ENCODE measurements around the gene IL3RA. TPM values are rescaled to one million over a fixed set of nuclear protein-coding genes. Genes with fewer than 3 reads are reported as not detected.
"Not testable (repeated sequence)": the region's sequence is repeated elsewhere in the genome, so short reads cannot be mapped to it uniquely, and the experiment has no call there.

IL3RA gene
- total RNA-seq, 1 donor from 2014 or later, result 6.9 TPM

DNA sequence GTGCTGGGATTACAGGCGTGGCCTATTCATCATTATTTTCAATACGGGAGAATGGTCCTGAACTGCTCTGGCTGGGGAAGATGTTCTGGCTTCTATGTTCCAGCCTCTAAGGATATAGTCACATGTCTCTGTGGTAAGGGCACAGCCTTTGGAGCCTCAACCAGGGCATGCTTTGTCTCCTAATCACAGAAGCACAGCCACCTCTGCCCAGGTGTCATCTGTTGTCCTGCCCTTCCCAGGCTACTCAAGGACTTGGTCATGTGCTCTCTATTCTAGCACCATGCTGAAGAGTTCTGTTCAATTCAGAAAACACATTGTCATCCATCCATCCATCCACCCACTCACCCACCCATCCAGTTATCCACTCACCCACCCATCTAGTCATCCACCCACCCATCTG lies 86.6 kb downstream of the IL3RA start:
- no peak overlapping the region for H3K4me3 ChIP-seq
- TF ChIP-seq, protein P1, sequence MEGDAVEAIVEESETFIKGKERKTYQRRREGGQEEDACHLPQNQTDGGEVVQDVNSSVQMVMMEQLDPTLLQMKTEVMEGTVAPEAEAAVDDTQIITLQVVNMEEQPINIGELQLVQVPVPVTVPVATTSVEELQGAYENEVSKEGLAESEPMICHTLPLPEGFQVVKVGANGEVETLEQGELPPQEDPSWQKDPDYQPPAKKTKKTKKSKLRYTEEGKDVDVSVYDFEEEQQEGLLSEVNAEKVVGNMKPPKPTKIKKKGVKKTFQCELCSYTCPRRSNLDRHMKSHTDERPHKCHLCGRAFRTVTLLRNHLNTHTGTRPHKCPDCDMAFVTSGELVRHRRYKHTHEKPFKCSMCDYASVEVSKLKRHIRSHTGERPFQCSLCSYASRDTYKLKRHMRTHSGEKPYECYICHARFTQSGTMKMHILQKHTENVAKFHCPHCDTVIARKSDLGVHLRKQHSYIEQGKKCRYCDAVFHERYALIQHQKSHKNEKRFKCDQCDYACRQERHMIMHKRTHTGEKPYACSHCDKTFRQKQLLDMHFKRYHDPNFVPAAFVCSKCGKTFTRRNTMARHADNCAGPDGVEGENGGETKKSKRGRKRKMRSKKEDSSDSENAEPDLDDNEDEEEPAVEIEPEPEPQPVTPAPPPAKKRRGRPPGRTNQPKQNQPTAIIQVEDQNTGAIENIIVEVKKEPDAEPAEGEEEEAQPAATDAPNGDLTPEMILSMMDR (IDR thresholded peaks at IDR 0.05; ENCODE audit: borderline replicate concordance), result no peak
- intact Hi-C loops (cut with micrococcal nuclease), result no loop called here
- no peaks in the 10 kb centered on the region for H3K4me1 ChIP-seq
- peaks cover 22% of the 10 kb centered on the region for H3K9me3 ChIP-seq (replicated peaks)
- DNase-seq, result no peak
- no peaks in the 10 kb centered on the region for H3K27me3 ChIP-seq (ENCODE audit: low read depth)
- no peak overlapping the region for H3K27ac ChIP-seq (replicated peaks)
- H3K36me3 ChIP-seq, result peaks cover 73% of the 10 kb centered on the region

DNA sequence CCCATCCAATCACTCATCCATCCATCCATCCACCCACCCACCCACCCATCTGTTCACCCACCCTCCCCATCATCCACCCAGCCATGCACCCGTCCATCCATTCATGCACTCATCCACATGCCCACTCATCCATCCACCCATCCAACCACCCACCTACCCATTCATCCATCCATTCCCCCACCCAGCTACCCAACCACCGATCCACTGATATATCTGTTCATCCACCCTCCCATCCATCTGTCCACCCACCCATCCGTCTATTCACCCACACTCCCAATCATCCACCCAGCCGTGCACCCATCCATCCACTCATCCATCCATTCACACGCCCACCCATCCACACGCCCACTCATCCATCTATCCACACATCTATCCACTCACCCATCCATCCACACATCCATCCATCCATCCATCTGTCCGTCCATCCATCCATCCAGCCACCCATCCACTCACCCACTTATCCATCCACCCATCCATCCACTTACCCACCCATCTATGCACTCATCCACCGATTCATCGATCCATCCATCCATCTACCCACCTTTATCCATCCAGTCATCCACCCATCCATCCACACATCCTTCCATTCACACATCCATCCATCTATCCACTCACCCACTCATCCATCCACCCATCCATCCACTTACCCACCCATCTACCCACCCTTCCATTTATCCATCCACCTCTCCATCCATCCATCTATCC lies 87.7 kb downstream of the IL3RA start:
- TF ChIP-seq, protein P1 (IDR thresholded peaks at IDR 0.05; ENCODE audit: borderline replicate concordance), result no peak
- peaks cover 65% of the 10 kb centered on the region for H3K36me3 ChIP-seq
- H3K27ac ChIP-seq (replicated peaks), result no peak overlapping the region
- no peak overlapping the region for H3K4me3 ChIP-seq
- DNase-seq, result no peak
- H3K27me3 ChIP-seq (ENCODE audit: low read depth), result no peaks in the 10 kb centered on the region
- peaks cover 17% of the 10 kb centered on the region for H3K9me3 ChIP-seq (replicated peaks)
- intact Hi-C loops (cut with micrococcal nuclease), result no loop called here
- no peaks in the 10 kb centered on the region for H3K4me1 ChIP-seq

DNA sequence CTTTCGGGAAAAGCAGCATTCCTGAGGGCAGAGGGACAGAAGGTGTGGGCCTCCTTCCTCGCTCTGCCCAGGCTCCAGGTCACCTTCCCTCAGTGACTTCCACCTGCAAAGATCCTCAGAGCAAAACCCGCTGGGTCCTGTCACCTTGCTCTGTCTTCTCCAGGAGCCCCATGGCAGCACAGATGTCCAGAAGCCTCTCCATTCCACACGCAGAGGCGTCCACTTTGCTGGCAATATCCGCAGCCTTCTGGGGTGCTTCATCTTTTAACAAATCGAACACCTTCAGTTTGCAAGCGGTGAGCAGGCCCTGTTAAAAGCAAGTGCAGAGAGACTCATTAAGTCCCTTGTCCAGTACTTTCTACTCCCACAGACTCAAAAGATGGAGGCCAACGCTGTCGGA lies 88.8 kb downstream of the IL3RA start:
- Histone ChIP-seq H3K9me3 (replicated peaks) (peaks cover 17% of the 10 kb centered on the region), H3K4me3 (no peak overlapping the region), H3K36me3 (peaks cover 65% of the 10 kb centered on the region), H3K27me3 (ENCODE audit: low read depth) (no peaks in the 10 kb centered on the region), H3K27ac (replicated peaks) (no peak overlapping the region), H3K4me1 (no peaks in the 10 kb centered on the region)
- no peak for DNase-seq
- intact Hi-C loops (cut with micrococcal nuclease), result no loop called here
- TF ChIP-seq, protein P1 (IDR thresholded peaks at IDR 0.05; ENCODE audit: borderline replicate concordance), result no peak

DNA sequence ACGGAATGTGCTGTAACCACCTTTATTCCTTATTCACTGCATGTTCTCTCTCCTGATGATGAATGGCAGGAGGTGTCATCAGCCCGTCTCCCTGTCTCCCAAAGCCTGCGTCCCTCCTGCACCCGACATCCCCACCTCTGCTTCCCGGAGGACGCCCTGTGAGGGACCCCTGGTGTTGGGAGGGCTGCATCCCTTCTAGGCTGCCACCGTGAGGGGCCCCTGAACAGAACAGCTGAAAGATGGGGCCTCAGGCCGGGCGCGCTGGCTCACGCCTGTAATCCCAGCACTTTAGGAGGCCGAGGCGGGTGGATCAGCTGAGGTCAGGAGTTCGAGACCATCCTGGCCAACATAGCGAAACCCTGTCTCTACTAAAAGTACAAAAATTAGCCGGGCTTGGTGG lies 89.7 kb downstream of the IL3RA start:
- H3K27me3 ChIP-seq (ENCODE audit: low read depth); H3K4me3 ChIP-seq; H3K27ac ChIP-seq (replicated peaks); intact Hi-C loops (cut with micrococcal nuclease); H3K4me1 ChIP-seq; DNase-seq: not testable (repeated sequence)
- Histone ChIP-seq H3K36me3 (peaks cover 60% of the 10 kb centered on the region), H3K9me3 (replicated peaks) (peaks cover 17% of the 10 kb centered on the region)

DNA sequence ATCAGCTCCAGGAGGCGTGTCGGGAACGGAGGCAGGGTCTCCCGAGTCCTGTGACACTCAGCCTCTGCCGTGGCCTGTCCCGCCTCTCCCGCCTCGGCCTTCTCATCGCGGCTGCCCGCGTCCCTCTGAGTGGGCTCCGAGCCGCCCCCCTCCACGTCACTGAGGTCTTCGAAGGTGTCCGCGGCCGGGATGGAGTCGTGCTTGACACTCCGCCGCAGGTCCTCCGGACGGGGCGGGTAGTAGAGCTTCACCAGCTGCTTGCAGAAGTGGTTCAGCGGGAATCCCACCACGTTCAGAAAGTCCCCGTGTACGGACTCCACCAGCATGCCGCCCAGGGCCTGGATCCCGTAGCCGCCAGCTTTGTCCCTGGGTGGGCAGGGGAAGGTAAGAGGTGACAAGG lies 91.2 kb downstream of the IL3RA start:
- Histone ChIP-seq H3K36me3 (peaks cover 53% of the 10 kb centered on the region), H3K27ac (replicated peaks) (no peak overlapping the region), H3K9me3 (replicated peaks) (peaks cover 5% of the 10 kb centered on the region), H3K4me1 (no peaks in the 10 kb centered on the region), H3K27me3 (ENCODE audit: low read depth) (no peaks in the 10 kb centered on the region), H3K4me3 (no peak overlapping the region)
- no peak for DNase-seq
- TF ChIP-seq, protein P1 (IDR thresholded peaks at IDR 0.05; ENCODE audit: borderline replicate concordance), result no peak
- intact Hi-C loops (cut with micrococcal nuclease), result no loop called here

DNA sequence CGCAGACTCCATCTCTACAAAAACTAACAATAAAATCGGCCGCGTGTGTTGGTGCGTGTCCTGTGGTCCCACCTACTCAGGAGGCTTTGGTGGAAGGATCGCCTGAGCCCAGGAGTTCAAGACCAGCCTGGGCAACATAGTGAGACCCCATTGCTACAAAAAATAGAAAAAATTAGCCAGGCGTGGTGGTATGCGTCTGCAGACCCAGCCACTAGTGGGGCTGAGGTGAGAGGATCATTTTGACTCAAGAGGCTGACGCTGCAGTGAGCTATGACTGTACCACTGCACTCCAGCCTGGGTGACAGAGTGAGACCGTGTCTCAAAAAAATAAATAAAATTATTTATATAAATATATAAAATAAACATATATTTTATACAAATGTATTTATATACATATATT lies 93.9 kb downstream of the IL3RA start:
- intact Hi-C loops (cut with micrococcal nuclease), result no loop called here
- no peak for DNase-seq
- Histone ChIP-seq H3K4me1 (no peaks in the 10 kb centered on the region), H3K9me3 (replicated peaks) (no peaks in the 10 kb centered on the region), H3K27me3 (ENCODE audit: low read depth) (no peaks in the 10 kb centered on the region), H3K27ac (replicated peaks) (no peak overlapping the region), H3K36me3 (peaks cover 58% of the 10 kb centered on the region), H3K4me3 (no peak overlapping the region)
- TF ChIP-seq, protein P1 (IDR thresholded peaks at IDR 0.05; ENCODE audit: borderline replicate concordance), result no peak
